HG03439 (cell line): ENCODE results near the gene ACAA2.
"Not testable (repeated sequence)": the region's sequence is repeated elsewhere in the genome, so short reads cannot be mapped to it uniquely, and the experiment has no call there.

Experiments used
- ATAC-seq: cut with Tn5 transposase; IDR thresholded peaks from one replicate; pipeline ENCODE4 v1.9.1; 2021; ENCODE audit warnings: mild to moderate bottlenecking, moderate library complexity; ENCODE audit not compliant: unreplicated experiment

The ACAA2 gene

GRCh38 chr18:49845629-49846360, 32.5 kb upstream of the ACAA2 start:
- no peak for ATAC-seq

GRCh38 chr18:49844903-49845302, 31.6 kb upstream of the ACAA2 start:
- ATAC-seq = no peak

- ATAC-seq = no peak
Measured at GRCh38 chr18:49843778-49844625, 30.7 kb upstream of the ACAA2 start.

GRCh38 chr18:49843131-49843530, 29.8 kb upstream of the ACAA2 start:
- ATAC-seq = no peak

GRCh38 chr18:49842656-49843055, 29.3 kb upstream of the ACAA2 start:
- no peak for ATAC-seq

GRCh38 chr18:49841236-49842217, 28.2 kb upstream of the ACAA2 start:
- ATAC-seq = no peak

- no peak for ATAC-seq
Measured at GRCh38 chr18:49839012-49839411, 25.7 kb upstream of the ACAA2 start.

GRCh38 chr18:49838381-49838780, 25.0 kb upstream of the ACAA2 start:
- no peak for ATAC-seq

- no peak for ATAC-seq
Measured at GRCh38 chr18:49837889-49838288, 24.6 kb upstream of the ACAA2 start.

GRCh38 chr18:49837316-49837835, 24.0 kb upstream of the ACAA2 start:
- ATAC-seq = not testable (repeated sequence)

GRCh38 chr18:49835405-49835804, 22.1 kb upstream of the ACAA2 start:
- no peak for ATAC-seq

- ATAC-seq = no peak
Measured at GRCh38 chr18:49834258-49834657, 20.9 kb upstream of the ACAA2 start.

GRCh38 chr18:49833814-49834213, 20.5 kb upstream of the ACAA2 start:
- no peak for ATAC-seq

GRCh38 chr18:49832221-49832647, 18.9 kb upstream of the ACAA2 start:
- ATAC-seq = no peak

GRCh38 chr18:49827996-49828395, 14.7 kb upstream of the ACAA2 start:
- ATAC-seq = no peak

GRCh38 chr18:49819823-49820671, 6.7 kb upstream of the ACAA2 start:
- no peak for ATAC-seq

- ATAC-seq = no peak
Measured at GRCh38 chr18:49819071-49819662, 5.8 kb upstream of the ACAA2 start.

GRCh38 chr18:49817947-49818346, 4.6 kb upstream of the ACAA2 start:
- no peak for ATAC-seq

GRCh38 chr18:49815927-49816326, 2.6 kb upstream of the ACAA2 start:
- no peak for ATAC-seq

- peak; percentile 32 for ATAC-seq
Measured at GRCh38 chr18:49814147-49814499, 790 bp upstream of the ACAA2 start.
